NCI-H2081 treated with DMSO at 0.1 percent for 48 hours (cell line): Measurements from ENCODE around the gene LRRC18.

Source experiments
- DNase-seq: peaks from one replicate; lab custom pipeline; 2025; lab: John Stamatoyannopoulos, UW

Gene LRRC18

GRCh38 chr10:48939790-48940325, at the start of gene LRRC18:
LRRC18 (minus strand) TSS chr10:48939840; CDS start chr10:48914155, 25,685 bp downstream.
- DNase-seq: no peak

- DNase-seq: no peak
Observed at GRCh38 chr10:48985621-48986158, 46.0 kb upstream of the LRRC18 start.

DNA sequence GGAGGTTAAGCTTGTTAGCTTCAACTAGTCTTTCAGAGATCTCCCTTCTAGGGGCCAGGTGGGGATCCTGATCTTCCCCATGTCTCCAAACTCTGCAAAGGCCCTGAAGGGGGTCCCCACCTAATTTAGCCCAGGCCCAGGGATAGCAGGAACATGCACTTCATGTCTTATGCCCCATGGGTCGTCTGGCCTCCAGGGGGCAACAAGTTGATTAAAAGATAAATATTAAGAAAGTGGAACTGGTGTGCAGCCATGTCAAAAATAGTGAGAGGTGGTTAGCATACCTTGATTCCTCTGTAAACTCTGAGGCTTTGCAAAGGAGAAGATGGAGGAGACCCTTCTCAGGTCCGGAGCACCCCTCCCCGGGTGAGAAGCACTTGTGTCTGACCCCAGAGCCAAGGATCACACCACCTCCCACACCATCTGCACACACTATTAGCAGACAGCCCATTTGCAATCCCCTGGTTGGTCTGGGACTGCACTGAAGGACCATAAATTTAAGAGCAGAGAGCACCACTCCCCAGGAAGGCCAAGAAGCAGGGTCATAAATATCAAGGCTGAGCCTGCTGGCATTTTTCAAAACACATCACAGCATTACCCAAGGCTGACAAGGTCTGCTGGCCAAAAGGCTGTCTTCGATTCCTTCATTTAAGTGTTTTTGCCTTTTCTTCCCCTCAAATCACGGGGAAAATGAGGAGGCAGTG, 44.2 kb upstream of the LRRC18 start:
- DNase-seq: no peak

- DNase-seq: no peak
Observed at GRCh38 chr10:48982584-48982983, 42.9 kb upstream of the LRRC18 start.

DNA sequence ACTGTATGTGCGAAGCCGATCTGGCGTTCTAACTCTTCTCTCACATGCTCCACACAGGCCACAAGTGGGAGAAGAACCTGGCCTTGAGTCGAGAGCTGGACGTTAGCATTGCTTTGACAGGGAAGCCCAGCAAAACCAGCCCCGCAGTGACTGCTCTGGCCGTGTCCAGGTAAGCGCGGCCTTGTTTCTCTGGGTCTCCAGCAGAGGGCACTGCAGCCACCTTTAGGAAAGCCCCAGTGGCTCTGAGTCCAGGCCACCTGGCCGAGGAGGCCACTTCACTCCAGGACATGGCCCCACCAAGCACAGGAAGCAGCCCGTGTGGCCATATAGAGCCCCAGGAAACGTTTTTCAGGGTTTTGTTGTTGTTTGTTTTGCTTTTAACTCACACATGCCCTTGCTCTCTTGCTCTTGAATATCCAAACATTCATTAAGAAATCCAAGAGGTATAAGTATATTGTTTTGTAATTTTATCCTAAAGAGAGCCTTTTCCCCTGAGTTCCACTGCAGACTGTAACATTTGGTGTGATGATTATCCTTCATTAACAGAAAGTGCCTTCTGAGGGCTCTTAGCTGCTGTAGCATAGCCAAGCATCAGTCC, 41.8 kb upstream of the LRRC18 start:
- no peak for DNase-seq

DNA sequence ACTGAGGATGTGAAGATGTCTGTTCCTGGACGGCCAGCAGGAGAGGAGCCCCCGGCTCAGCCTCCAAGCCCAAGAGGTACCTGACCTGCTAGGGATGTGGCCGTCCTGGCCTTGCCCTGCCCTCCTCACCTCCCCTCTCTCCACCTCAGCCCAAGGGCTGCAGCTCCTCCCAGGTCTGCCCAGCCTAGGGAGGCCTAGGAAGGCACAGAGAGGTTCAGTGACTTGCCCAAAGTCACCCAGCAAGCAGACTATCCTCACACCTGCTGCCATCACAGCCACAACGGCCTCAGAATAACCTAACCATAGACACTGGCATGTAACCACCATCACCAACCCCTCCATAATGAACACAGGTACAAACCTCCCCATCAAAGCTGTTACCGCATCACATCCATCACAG, 38.7 kb upstream of the LRRC18 start:
- DNase-seq: no peak

- DNase-seq: no peak
Observed at GRCh38 chr10:48976196-48976595, 36.6 kb upstream of the LRRC18 start.

- DNase-seq: no peak
Observed at GRCh38 chr10:48974510-48975156, 35.0 kb upstream of the LRRC18 start.

DNA sequence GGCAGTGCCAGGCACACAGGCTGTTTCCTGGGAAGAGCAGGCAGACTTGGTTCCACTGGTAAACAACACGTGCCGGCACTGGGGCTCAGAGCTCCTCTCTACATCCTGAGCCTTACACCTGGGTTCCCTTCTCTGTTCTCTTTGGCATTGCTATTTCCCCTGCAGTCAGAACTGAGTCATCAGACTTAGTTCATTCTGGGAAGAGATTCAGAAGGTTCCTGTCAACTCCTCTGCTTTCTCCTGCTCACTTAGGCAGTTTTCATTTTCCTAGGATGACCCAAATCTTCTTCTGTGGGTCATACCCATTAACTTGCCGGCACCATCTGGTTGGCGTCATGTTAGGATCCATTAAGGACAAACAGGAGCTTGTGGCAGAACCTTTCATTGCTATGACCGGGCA, 33.4 kb upstream of the LRRC18 start:
- no peak for DNase-seq

DNA sequence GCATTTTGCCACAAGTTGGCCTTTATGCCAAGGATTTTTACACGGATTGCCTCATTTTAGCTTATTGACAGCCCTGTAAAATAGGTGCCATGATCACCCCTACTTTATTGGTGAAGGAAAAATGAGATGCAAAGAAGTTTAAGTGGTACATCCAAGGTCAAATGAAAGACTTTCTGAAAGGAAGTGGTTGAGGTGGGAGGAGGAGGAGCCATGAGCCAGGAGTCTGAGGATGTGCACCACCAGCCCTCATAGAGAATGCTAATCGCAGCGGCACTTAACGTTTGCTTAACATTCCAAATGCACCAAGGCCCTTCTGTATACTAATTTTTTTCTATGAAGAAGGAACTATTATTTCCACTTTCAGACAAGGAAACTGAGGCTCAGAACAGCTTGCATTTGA, 31.0 kb upstream of the LRRC18 start:
- no peak for DNase-seq

- DNase-seq: no peak
Observed at GRCh38 chr10:48970046-48970445, 30.4 kb upstream of the LRRC18 start.

- DNase-seq: no peak
Observed at GRCh38 chr10:48968036-48968435, 28.4 kb upstream of the LRRC18 start.

GRCh38 chr10:48965460-48965859, 25.8 kb upstream of the LRRC18 start:
- DNase-seq: no peak

DNA sequence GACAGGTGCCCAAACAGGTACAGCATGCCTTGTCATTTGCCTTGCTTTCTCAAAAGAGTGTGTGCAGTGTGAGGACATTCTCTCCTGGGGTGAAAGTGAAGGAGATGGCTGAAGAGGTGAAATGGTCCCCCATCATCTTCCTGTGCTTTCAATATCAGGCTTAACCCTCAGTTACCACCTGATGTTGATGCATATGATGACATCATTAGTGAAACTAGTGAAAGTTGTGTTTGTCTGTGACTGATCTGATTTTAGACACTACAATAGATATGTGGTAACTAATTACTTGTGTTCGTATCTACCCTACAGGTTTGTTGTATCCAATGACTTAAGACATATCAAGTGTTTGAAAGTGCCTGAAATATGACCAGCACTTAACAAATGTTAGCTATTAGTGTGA, 24.4 kb upstream of the LRRC18 start:
- DNase-seq: no peak

GRCh38 chr10:48958598-48959190, 19.1 kb upstream of the LRRC18 start:
- no peak for DNase-seq

DNA sequence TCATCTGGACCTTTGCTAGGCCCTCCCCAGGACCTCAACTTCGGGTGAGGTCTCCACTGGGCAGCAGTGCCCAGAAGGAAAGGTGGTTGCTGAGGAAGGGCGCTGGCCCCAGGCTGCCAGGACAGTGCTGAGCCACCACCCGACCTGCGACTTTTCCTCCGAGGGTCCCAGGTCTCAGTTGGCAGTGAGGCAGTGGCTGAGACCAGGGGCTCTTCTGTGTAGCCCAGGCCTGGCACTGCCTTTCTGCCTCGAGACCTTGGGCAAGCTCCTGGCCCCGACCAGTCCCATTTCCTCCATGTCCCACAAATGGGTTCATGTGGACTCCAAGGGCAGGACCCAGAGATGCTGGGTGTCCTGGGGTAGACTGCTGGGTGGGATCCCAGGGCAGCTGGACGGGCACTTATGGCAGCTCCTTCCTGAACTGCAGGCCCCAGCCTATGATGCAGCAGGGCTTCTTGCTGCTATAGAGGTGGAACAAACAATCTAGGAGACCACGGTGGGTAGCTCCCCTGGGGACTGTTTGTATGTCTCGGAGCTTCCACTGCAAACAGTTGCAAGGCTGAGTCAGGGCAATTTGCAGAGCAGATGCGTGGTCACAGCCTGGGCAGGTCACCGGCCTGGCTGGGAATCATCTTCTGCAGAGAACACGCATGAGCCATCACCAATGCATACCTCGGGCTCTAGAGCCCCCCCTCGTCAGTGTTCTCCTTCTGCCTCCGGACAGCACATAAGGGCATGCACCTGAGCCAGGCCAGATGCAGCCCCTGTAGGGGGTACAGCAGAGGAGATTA, 17.9 kb upstream of the LRRC18 start:
- no peak for DNase-seq

DNA sequence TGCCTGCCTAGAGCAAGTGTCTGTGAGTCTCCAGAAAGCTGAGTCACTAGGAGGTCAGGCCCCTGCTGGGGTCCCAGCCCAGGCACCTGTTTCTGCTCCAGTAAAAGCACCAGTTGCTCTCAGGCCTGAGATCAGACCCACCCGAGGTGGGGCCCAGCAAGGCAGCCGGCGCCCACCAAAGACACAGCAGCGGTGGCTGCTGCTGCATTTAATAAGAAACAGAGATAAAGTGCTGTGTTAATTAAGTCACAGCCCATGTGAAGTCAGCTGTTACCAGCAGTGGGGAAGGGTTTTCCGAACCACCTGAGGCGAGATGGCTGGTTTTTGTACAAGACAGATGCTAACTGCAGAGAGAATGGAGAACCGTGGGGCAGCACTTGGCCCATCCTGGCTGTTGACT, 12.1 kb upstream of the LRRC18 start:
- no peak for DNase-seq

DNA sequence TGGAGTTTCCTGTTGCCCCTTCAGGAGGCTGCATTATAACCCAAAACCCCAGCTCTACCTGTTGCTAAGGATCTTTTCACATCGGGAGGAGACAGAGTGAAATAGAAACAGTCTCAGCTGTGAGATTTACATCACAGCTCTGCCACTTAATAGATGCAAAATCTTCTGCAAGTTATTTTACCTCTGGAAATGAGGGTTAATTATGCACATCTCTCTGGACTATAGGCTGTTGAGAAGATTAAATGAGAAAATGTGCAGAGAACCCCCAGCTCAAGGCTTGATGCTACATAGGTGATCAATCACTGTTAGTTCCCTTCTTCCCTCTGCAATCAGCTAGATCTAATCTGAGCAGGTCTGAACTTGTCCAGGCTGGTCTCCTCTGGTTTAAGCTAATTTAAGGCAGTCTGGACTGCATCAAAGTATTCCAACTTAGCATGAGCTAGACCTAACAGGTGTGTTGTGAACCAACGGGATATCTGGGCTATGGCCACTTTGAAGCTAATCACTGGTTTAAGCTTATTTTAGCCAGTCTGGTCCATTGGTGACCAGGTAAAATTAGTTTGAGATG, 8.9 kb upstream of the LRRC18 start:
- no peak for DNase-seq

GRCh38 chr10:48947690-48948469, 8.2 kb upstream of the LRRC18 start:
- DNase-seq: no peak

DNA sequence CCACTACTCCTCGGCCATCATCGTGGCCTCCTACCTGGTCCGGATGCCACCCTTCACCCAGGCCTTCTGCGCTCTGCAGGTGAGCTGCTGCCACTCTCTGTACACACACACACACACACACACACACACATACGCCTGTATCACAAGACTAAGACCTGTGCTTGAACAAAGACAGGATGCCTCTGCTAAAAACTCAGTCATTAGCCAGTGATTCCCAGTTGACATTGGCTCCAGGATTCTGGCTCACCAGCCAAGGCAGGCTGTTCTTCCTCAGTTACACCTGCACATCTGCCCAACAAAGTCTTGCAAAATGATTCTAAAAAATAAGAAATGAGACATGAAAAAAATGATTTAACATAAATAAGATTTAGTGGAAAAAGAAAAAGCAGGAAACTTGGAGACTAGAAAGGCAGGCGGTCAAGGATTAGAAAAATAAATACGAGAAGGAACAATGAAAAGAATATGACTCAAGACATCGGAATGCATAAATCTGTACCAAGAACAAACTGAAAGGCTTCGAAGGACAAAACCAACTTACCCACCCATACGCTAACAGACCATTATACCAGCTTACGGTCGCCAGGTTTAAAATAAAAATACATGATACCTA, 7.4 kb upstream of the LRRC18 start:
- DNase-seq: no peak
